ENCODE results near the gene DCUN1D2. TPM values are rescaled to one million over a fixed set of nuclear protein-coding genes. Genes with fewer than 3 reads are reported as not detected.
"Not testable (repeated sequence)": the region's sequence is repeated elsewhere in the genome, so short reads cannot be mapped to it uniquely, and the experiment has no call there.

Gene DCUN1D2
- polyA plus RNA-seq, 12 donors, result 8.0 to 21.9 (median 15.7) TPM; not detected in 1

DNA sequence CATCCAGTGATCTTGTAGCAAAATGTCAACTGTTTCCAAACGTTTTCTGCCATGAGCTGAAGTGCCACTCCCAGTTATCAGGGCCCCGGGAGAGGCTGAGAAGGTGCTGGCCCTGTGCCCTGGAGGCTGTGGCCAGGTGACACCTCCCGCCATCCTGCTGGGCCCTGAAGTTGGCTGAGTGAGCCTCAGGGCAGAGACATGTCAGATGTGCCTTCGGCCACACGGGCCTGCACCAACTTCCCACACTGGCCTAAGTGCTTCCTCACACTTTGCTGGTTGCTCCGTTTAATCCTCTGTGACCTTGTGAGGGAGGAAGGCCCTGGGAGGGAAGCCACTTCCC, 42.0 kb downstream of the DCUN1D2 start:
- DNase-seq, result no peak

DNA sequence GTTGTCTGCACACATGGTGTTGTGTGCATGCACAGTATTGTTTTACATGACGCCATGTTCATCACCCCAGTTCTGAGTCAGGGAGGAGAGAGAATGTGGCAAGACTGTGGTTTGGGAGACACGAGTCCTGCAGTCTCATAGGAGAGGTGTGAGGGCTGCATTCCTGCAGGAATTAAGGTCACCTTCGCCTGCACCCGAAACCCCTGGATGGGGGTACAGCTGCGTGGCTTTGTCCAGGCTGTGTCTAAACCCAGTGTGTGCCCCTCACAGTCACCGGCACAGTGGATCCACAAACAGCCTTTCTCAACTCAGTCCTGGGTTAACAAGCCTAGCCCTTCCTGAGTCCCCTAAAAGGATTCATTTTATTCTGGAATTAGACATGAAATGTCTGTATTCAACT, 42.9 kb downstream of the DCUN1D2 start:
- no peak for DNase-seq

DNA sequence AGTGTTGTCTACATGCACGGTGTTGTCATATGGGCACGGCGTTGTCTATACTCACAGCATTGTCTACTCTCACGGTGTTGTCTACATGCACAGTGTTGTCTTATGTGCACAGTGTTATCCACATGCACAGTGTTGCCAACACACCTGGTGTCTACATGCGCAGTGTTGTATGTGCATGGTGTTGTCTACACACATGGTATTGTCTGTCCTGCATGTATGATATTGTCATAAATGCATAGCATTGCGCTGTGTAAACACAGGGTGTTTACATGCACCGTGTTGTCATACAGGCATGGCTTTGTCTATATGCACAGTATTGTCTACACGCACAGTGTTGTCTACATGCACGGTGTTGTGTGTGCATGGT, 44.0 kb downstream of the DCUN1D2 start:
- no peak for DNase-seq

DNA sequence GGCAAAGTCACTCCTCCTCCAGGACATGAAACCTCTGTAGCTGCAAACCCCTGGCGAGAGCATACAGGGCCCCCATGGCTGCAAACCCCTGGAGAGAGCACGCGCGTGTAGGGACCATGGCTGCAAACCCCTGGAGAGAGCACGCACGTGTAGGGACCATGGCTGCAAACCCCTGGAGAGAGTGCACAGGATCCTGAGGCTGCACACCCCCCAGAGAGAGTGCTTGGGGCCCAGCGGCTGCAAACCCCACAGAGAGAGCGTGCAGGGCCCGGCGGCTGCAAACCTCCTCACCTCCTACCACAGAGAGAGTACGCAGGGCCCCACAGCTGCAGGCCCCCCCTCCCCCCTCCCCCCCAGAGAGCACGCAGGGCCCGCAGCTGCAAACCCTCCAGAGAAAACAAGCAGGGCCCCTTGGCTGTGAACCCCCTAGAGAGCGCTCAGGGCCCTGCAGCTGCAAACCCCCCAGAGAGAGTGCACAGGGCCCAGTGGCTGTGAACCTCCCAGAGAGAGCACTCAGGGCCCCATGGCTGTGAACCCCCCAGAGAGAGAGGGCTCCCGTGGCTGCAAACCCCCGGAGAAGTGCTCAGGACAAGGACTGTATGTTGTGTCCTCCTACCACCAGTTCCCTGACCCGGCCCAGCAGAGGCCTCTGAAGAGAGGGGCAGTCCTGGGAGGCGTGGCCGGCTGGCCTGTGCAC, 44.6 kb downstream of the DCUN1D2 start:
- no peak for DNase-seq

DNA sequence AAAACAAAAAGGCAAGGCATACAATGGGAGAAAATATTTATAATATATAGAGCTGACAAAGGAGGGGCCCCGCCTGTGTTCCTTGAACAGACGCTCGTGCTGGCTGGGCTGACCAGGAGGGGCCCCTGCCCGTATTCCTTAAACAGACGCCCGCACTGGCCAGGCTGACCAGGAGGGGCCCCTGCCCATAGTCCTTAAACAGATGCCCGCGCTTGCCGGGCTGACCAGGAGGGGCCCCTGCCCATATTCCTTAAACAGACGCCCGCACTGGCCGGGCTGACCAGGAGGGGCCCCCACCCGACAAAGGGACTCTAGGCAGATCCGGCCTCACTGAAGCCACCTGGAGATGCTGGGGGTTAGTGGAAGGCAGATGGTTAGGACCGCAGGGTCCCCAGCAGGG, 46.5 kb downstream of the DCUN1D2 start:
- no peak for DNase-seq

DNA sequence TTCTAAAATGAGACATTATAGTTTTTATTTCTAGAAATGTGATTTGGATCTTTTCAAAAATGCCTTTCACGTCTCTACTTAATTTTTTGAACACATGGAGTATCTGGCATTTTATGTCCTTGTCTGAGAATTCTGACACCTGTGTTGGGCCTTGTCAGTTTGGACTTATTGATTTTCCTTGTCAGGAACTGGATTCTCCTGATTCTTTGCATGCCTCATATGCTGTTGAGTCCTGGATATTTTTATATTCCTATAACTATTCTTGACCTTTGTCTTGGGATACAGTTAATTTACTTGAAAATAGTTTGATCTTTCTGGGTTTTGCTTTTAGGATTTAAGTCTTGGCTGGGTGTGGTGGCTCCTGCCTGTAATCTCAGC, 47.5 kb downstream of the DCUN1D2 start:
- DNase-seq, result no peak

DNA sequence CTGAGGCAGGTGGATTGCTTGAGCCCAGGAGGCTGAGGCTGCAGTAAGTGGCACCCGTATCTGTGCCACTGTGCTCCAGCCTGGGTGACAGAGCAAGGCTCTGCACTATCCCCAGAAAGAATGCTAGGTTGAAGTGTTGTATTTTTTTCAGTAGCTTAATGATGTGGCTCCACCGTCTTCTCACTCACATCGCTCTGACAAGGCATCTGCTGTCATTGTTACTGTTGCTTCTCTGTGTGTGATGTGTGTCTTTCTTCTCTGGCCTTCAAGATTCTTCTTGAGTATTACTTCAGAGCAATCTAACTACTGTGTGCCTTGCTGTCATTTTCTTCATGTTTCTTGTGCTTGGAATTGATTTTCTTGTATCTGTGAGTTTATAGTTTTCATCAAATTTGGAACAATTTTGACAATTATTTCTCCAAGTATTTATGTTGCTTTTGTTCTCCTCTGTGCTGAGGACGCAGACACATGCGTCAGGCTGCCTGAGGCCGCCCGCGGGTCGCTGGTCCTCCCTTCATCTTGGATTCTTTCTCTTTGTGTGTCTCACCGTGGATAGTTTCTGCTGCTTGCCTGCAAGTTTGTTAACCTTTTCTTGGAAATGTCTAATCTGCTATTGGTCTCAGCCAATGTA, 48.0 kb downstream of the DCUN1D2 start:
- DNase-seq, result no peak

DNA sequence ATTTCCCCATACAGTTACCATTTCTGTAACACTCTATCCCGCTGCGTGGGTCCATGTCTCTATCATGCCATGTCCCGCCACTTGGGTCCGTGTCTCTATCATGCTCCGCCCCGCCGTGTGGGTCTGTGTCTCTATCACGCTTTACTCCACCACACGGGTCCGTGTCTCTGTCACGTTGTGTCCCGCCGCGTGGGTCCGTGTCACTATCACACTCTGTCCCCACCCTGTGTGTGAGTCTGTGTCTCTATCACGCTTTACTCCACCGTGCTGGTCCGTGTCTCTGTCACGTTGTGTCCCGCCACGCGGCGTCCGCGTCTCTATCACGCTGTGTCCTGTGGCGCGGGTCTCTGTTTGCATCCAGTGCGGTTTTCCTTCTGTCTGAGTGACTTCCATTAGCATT, 48.9 kb downstream of the DCUN1D2 start:
- DNase-seq, result no peak

DNA sequence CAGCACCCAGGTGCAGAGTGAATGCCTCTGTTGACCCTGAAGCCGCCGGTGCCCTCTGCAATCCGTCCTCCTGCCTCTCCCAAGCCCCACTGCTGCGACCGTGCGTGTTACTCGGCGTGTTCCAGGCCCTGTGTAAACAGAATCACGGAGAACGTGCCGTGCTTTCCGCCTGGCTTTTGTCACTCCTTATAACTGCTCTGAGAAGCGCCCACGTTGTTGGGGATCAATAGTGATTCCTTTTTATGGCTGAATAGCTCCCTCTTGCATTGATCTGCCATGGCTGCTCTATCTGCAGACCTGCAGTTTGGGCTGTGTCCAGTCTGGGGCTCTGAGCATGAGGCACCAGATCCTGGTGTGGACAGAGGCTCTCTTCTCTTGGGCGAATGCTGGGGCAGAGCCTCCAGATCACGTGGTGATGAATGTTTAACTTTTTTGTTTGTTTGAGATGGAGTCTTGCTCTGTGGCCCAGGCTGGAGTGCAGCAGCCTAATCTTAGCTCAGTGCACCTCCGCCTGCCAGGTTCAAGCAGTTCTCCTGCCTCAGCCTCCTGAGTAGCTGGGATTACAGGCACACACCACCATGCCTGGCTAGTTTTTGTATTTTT, 53.0 kb downstream of the DCUN1D2 start:
- DNase-seq, result no peak

DNA sequence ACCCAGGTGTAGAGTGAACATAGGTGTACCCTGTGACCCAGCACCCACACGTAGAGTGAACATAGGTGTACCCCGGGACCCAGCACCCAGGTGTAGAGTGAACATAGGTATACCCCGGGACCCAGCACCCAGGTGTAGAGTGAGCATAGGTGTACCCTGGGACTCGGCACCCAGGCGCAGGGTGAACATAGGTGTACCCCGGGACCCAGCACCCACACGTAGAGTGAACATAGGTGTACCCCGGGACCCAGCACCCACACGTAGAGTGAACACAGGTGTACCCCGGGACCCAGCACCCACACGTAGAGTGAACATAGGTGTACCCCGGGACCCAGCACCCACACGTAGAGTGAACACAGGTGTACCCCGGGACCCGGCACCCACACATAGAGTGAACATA, 53.6 kb downstream of the DCUN1D2 start:
- DNase-seq, result not testable (repeated sequence)

DNA sequence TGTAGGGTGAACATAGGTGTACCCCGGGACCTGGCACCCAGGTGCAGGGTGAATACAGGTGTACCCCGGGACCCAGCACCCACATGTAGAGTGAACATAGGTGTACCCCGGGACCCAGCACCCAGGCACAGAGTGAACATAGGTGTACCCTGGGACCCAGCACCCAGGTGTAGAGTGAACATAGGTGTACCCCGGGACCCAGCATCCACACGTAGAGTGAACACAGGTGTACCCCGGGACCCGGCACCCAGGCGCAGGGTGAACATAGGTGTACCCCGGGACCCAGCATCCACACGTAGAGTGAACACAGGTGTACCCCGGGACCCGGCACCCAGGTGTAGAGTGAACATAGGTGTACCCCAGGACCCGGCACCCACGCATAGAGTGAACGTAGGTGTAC, 54.6 kb downstream of the DCUN1D2 start:
- DNase-seq, result not testable (repeated sequence)

DNA sequence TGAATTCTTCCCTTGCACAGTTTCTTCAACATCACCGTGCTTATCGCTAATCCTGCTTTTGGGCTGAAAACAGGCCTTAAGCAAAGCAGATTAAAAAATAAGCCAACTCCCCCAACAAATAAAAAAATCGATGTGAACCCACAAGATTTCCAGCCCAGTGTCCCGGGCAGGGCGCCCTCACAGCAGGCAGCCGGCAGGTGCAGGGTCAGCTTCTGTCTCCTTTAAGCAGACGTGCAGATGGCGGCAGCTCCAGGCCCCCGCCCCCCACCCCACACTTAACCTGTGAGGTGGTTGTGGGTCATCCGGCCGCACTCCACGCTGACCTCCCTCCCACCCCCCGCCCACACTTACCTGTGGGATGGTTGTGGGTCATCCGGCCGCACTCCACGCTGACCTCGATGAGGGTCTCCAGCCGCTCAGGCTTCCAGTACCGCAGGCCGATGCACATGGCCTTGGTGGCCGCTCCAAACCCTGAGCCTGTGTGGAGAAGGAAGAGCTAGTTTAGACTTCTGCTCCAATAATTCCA, 57.1 kb downstream of the DCUN1D2 start:
- no peak for DNase-seq

DNA sequence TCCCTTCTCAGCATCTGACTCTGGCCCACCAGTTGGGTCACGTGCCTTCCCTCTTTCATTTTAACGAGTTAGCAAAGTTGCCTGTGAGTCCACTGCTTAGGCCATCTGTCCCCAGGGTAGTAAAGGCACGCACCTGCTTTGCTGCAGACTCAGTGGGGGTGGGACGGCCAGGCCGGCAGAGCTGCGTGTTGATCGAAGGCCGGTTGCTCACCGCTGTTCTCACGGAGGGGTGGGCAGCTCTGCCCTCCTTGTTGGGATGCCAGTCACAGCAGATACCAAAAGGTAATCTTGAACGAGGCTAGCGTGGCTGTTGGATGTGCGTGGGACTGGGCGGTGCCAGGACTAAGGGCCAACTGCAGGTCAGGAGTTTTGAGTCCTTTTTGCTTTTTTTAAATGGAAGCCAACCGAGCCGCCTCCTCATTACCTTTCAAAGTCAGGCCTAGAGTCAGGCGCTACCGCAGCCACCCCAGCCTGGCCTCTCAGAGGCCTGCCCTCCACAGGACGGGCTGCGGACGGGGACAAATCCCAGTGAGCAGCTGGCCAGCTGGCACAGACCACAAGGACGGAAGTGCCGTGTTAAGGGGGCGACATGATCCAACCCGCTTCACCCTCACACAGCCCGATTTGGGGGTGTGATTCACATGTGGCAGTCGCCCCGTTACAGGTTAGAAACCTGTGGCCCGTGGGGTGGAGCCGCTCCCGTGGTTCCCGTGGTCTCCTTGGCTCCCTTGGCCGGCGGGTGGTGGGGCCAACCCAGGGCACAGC, 57.8 kb downstream of the DCUN1D2 start:
- no peak for DNase-seq

DNA sequence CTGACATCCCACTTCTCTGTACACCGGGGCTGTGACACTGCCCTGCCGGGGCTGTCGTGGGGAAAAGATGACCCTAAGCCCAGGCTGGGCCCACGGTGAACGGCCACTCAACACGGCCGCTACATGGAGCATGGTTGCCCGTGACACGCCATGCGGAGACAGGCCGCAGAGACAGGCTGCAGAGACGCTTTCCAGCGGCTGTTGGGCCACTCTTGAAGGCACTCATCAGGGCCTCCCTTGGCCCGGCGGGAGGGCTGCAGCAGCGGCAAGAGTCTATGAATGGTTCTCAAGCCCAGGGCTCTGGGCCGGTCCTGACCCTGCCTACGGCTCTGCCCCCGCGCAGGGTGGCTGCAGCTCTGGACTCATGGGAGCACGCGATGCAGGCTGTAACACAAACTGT, 59.3 kb downstream of the DCUN1D2 start:
- DNase-seq, result no peak

DNA sequence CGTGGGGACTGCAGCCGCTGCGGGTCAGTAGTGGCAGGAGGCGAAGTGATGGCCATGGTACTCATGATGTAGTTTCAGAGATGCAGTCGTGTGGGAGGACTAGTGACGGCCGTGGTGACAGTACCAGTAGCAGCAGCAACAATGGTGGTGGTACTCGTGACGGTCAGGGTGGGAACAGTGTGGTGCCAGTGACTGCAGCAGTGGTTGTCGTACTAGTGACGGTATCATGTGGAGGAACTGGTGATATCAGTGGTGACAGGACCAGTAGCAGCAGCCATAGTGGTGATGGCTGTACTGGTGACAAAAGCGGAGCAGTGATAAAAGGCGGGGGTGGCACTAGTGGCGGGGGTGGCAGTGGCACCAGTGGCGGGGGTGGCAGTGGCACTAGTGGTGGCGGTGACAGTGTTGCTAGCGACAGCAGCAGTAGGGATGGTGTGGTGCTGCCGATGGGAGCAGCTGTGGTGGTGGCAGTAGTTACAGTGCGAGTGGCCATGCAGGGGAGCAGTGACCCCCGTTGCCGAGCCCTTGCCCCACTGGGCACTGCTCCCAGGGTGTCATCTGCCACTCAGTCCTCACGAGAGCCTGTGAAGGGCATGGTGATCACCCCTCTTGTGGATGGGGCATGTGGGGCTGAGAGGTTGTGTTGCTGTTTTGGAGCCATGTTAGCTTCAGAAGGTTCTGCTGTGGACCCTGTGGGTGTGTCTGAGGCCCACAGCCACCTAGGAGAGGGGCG, 60.0 kb downstream of the DCUN1D2 start:
- no peak for DNase-seq

DNA sequence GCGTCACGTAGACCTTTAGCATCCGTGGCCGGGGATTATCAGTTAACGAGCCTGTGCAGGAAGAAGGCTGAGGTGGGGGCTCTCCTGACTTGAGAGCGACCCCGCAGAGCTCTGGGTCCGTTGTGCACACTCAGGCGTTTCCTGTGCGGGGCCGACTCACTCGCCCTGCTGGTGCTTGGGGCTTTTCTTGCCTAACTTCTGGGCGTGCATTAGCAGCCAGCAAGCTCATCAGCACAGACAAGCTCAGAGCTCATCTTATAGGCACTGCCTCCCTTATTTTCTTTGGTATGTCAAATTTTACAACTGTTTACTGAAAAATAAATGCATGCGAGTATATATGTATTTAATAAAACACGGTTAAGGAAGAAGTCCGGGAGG, 60.9 kb downstream of the DCUN1D2 start:
- DNase-seq, result no peak

DNA sequence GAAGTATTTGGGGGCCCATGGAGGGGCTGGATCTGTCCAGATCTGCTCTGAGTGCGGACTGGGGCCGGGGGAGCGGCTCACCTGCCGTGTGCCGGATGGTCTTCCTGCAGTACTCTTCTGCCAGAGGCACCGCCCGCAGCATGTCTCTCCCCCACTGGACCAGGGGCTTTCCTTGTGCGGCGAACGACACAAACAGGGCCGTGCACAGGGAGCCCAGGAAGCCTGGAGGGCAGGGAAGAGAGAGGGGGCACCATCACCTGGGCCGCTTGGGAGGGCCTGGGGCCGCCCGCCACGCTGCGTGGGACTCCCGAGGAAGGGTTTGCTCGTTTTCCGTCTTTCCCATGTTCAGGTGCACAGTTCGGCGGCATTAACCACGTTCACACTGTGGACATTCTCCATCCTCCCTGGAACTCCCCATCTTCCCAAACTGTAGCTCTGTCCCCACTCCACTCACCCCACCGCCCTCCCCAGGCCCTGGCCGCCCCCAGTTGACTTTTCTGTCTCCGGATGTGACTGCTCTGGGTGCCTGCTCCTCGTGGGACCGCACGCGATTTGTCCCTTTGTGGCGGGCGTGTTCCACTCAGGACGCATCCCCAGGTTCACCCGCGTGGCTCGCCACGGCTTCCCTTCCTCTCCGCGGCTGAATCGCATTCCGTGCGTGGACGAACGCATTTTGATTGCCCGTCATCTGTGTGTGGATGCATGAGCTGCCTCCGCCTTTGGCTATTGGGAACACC, 61.5 kb downstream of the DCUN1D2 start:
- DNase-seq, result no peak

DNA sequence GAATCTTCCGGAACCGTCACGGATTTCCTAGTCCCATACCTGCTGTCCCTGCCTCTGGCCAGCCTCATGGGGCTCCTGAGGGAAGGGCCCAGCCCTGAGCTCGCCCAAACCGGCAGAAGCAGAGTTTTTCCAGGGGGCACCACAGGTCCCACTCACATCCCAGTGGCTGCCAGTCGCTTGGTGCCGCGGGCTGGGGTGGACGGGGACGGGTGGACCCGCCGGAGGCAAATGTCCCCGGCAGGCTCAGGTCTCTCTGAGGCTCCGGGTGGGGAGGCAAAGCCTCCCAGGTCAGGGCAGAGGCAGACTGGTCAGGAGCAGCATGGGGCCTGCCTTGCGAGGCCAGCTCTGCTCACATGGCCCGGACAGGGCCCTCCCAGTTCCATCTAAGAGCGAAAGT, 62.0 kb downstream of the DCUN1D2 start:
- DNase-seq, result no peak

DNA sequence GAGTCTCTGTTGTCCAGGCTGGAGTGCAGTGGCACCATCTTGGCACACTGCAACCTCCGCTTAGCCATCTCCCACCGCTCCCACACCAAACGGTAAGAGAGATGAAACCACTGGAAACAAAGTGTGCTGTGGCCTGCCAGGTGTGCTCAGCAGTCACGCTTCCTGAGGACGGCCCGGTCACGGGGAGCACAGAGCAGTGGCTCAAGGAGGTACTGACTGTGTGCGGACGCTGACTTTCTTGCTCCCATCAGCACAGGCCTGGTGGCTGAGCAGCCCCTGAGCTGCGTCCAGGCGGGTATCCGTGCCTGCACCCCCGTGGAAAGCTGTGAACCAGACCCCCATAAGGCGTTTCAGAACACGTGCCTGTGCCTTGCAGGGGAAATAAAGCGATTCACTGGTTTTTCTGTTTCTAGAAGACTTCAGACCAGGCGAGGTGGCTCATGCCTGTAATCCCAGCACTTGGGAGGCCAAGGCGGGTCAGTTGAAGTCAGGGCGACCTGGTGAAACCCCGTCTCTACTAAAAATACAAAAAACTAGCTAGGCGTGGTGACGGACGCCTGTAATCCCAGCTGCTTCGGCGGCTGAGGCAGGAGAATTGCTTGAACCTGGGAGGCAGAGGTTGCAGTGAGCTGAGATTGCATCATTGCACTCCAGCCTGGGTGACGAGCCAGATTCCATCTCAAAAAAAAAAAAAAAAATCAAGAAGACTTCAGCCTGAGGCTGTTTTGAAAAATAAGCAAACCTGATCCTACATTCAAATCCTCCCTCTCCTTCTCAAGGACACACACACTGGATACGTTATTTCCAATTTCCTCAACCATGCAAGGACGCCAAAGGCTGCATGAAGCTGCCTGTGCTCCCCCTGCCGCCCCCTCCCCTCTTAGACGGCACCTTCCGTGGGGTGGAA, 62.7 kb downstream of the DCUN1D2 start:
- DNase-seq, result no peak

DNA sequence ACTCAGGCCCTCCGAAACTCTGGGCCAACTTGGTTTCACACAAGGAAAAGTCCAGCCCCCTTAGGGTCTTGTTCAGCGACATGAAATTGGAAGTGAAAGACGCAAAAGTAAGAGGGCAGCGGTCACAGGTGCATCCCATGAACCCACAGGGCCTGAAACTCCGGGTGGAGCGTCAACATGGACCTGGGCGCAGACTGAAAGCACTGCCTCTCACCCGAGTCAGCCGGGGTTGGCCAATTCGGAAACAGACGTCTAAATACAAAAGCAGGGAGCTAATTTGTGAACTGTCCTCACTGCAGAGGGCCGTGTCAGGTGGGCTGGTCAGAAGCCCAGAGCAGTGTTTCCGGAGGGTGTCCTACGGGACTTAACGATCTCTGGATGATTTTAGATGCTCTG, 63.9 kb downstream of the DCUN1D2 start:
- DNase-seq, result no peak
